ENCODE data around the gene NXPE2. TPM values are rescaled to one million over a fixed set of nuclear protein-coding genes. Genes with fewer than 3 reads are reported as not detected.

The NXPE2 gene
- total RNA-seq, 1 donor from 2014 or later, result not detected

DNA sequence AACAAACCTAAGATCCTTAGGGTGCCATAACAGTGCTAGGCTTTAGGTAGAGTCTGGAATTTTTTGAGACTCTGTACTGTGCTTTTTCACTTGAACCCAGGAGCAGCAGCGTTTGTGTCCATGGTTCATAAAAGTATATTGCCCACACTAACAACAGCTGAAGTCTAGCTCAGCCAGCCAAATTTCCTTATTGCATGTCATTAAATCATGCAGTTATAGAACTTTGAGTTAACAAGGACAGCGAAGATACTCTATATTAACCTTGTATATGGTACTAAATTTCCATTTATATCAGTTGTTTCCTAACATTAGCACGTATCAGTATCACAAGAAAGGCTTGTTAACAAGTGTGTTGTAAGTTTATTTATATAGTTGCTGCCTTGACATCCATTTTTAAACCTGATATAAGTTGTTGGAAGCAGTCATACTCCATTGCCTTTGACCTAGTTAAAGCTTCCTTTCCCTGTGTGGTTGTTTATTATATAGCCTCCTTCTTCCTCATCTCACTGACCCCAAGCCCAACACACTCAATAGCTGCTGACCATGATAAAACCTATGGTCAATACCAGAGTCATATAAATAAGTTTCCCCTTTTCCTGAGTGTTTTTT is 46.7 kb downstream of the NXPE2 start:
- Histone ChIP-seq H3K27ac (no peak overlapping the region), H3K4me3 (no peak overlapping the region), H3K36me3 (no peaks in the 10 kb centered on the region), H3K27me3 (no peaks in the 10 kb centered on the region), H3K4me1 (no peaks in the 10 kb centered on the region), H3K9me3 (no peaks in the 10 kb centered on the region)
- no peak for DNase-seq (ENCODE audit: low spot score in 2 of 2)
- TF ChIP-seq, protein P1, sequence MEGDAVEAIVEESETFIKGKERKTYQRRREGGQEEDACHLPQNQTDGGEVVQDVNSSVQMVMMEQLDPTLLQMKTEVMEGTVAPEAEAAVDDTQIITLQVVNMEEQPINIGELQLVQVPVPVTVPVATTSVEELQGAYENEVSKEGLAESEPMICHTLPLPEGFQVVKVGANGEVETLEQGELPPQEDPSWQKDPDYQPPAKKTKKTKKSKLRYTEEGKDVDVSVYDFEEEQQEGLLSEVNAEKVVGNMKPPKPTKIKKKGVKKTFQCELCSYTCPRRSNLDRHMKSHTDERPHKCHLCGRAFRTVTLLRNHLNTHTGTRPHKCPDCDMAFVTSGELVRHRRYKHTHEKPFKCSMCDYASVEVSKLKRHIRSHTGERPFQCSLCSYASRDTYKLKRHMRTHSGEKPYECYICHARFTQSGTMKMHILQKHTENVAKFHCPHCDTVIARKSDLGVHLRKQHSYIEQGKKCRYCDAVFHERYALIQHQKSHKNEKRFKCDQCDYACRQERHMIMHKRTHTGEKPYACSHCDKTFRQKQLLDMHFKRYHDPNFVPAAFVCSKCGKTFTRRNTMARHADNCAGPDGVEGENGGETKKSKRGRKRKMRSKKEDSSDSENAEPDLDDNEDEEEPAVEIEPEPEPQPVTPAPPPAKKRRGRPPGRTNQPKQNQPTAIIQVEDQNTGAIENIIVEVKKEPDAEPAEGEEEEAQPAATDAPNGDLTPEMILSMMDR (IDR thresholded peaks at IDR 0.05), result no peak
- intact Hi-C loops (cut with DNase I), result no loop called here

DNA sequence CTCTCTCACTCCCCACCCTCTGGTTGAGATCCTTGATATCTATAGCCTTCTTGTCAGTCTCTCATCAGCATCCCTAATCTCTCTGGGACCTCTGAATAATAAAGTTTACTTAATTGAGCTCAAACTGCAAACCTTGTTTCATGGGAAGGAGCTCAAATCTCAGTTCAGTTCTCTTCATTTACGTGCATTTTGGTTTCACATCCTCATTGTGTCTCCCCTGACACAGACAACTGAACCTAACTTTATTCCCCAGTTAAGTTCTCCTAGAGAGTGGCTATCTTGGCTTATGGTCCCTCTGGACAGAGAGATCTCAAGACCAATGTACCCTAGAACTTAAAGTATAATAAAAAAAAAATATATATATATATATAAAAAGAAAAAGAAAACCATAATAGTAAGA is 47.3 kb downstream of the NXPE2 start:
- no peak for DNase-seq (ENCODE audit: low spot score in 2 of 2)
- H3K36me3 ChIP-seq, result no peaks in the 10 kb centered on the region
- H3K27me3 ChIP-seq, result no peaks in the 10 kb centered on the region
- intact Hi-C loops (cut with DNase I), result no loop called here
- H3K27ac ChIP-seq, result no peak overlapping the region
- H3K4me3 ChIP-seq, result no peak overlapping the region
- no peaks in the 10 kb centered on the region for H3K9me3 ChIP-seq
- TF ChIP-seq, protein P1 (IDR thresholded peaks at IDR 0.05), result no peak
- no peaks in the 10 kb centered on the region for H3K4me1 ChIP-seq

DNA sequence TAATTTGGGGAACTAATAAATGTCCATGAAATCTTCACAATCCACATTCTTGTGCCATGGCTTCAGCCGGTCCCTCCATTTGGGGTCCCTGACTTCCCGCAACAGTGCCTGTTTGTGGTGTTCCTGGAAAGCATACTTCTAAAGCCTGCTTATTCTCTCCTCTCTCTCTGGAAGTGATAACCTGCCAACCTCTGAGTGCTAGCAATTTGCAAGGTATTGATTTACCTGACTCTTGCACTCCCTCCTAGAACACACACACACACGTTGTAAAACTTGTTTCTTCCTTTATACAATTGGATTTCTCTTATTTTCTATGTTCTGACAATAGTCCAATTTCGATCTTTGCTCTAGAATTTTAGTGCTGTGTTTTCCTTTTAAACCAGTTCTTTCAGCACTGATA is 58.5 kb downstream of the NXPE2 start:
- Histone ChIP-seq H3K4me1 (no peaks in the 10 kb centered on the region), H3K36me3 (no peaks in the 10 kb centered on the region), H3K27me3 (no peaks in the 10 kb centered on the region), H3K9me3 (peaks cover 0 to 5% of the 10 kb centered on the region in 2 donors), H3K4me3 (no peak overlapping the region), H3K27ac (no peak overlapping the region)
- intact Hi-C loops (cut with DNase I), result no loop called here
- TF ChIP-seq, protein P1 (IDR thresholded peaks at IDR 0.05), result no peak
- DNase-seq (ENCODE audit: low spot score in 2 of 2), result no peak

DNA sequence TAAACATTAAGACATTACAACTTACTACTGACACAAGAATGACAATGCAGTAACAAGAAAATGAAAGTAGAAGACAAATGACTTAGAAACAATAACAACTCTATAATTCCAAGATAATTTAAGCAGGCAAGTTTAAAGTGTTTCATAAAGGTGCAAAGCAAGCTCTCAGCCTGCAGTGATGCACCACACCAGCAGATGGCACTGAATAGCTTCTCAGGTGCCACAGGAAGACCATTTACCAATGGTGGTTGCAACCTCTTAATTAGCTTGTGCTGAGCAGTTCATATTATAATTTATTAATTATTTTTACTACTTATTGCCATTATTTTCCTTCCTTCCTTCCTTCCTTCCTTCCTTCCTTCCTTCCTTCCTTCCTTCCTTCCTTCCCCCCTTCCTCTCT is 60.6 kb downstream of the NXPE2 start:
- H3K4me1 ChIP-seq, result no peaks in the 10 kb centered on the region
- TF ChIP-seq, protein P1 (IDR thresholded peaks at IDR 0.05), result peak in 2 of 3 experiments; percentile 34 to 52
- no peak overlapping the region for H3K4me3 ChIP-seq
- no peak for DNase-seq (ENCODE audit: low spot score in 2 of 2)
- no peaks in the 10 kb centered on the region for H3K36me3 ChIP-seq
- peaks cover 0 to 5% of the 10 kb centered on the region in 2 donors for H3K9me3 ChIP-seq
- intact Hi-C loops (cut with DNase I), result no loop called here
- H3K27ac ChIP-seq, result no peak overlapping the region
- no peaks in the 10 kb centered on the region for H3K27me3 ChIP-seq

DNA sequence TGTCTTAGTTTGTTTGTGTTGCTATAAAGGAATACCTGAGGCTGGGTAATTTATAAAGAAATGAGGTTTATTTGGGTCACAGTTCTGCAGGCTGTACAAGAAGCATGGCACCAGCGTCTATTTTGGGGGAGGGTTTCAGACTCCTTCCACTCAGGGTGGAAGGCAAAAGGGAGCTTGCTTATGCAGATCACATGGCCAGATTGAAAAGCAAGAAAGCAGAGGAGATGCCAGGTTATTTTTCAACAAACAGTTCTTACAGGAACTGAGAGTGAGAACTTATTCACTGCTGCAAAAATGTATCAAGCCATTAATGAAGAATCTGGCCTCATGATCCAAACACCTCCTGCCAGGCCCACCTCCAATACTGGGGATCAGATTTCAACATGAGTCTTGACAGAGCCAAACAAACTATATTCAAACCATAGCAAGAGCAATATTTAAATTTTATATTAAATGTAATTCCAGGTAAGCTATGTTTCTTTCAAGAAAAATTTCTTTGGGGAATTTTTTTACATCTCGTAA is 66.9 kb downstream of the NXPE2 start:
- intact Hi-C loops (cut with DNase I), result no loop called here
- Histone ChIP-seq H3K27ac (no peak overlapping the region), H3K36me3 (no peaks in the 10 kb centered on the region), H3K4me3 (no peak overlapping the region), H3K4me1 (no peaks in the 10 kb centered on the region), H3K9me3 (peaks cover 0 to 5% of the 10 kb centered on the region in 2 donors), H3K27me3 (no peaks in the 10 kb centered on the region)
- DNase-seq (ENCODE audit: low spot score in 2 of 2), result no peak
- TF ChIP-seq, protein P1 (IDR thresholded peaks at IDR 0.05), result no peak

Data from ascending aorta (tissue), 2 donors.